ENCODE measurements around the gene RESP18.
A peak's percentile ranks its signal among the peaks of the same experiment; 100 is the strongest.

- TF ChIP-seq CTCF (IDR thresholded peaks at IDR 0.05; ENCODE audit: poor library complexity, severe bottlenecking) (no peak), POLR2AphosphoS5 (IDR thresholded peaks at IDR 0.05) (peak; percentile 39), EP300 (conservative IDR thresholded peaks at IDR 0.05; ENCODE audit: poor library complexity, severe bottlenecking) (peak; percentile 42), MXI1 (conservative IDR thresholded peaks at IDR 0.05; ENCODE audit: poor library complexity, severe bottlenecking) (no peak), REST (IDR thresholded peaks at IDR 0.05; ENCODE audit: borderline replicate concordance) (peak; percentile 98)
These were observed 18.2 kb upstream of the RESP18 start for GRCh38 chr2:219350710-219351221.
